Measurements from ENCODE around the gene DTD2. TPM values are rescaled to one million over a fixed set of nuclear protein-coding genes. Genes with fewer than 3 reads are reported as not detected.

Gene DTD2
- total and polyA plus RNA-seq, 9 of the 15 experiments (the other 6 are each of a cell fraction or from before 2014, with no cell fraction given): 3.8 to 24.1 (median 15.2) TPM

DNA sequence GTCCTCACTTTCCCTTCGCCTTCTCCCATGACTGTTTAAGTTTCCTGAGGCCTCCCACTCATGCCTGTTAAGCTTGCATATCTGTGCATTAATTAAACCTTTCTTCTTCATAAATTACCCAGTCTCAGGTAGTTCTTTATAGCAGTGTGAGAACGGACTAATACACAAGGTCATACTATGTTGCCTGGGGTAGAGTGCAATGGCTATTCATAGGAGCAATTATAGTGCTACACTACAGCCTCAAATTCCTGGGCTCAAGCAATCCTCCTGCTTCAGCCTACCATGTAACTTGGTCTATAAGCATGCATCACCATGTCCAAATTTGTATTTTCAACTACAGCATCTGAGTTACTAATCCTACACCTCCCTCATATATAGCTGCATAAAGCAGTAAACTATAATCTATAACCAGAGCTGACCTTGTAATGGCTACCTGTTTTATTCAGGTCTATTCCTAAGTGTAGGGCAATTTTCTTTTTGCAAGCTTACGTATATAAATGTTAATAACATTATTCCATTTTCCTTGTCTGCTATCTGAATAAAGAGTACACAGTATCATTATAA lies 55.9 kb downstream of the DTD2 start (continued):
- TF ChIP-seq, protein P1, sequence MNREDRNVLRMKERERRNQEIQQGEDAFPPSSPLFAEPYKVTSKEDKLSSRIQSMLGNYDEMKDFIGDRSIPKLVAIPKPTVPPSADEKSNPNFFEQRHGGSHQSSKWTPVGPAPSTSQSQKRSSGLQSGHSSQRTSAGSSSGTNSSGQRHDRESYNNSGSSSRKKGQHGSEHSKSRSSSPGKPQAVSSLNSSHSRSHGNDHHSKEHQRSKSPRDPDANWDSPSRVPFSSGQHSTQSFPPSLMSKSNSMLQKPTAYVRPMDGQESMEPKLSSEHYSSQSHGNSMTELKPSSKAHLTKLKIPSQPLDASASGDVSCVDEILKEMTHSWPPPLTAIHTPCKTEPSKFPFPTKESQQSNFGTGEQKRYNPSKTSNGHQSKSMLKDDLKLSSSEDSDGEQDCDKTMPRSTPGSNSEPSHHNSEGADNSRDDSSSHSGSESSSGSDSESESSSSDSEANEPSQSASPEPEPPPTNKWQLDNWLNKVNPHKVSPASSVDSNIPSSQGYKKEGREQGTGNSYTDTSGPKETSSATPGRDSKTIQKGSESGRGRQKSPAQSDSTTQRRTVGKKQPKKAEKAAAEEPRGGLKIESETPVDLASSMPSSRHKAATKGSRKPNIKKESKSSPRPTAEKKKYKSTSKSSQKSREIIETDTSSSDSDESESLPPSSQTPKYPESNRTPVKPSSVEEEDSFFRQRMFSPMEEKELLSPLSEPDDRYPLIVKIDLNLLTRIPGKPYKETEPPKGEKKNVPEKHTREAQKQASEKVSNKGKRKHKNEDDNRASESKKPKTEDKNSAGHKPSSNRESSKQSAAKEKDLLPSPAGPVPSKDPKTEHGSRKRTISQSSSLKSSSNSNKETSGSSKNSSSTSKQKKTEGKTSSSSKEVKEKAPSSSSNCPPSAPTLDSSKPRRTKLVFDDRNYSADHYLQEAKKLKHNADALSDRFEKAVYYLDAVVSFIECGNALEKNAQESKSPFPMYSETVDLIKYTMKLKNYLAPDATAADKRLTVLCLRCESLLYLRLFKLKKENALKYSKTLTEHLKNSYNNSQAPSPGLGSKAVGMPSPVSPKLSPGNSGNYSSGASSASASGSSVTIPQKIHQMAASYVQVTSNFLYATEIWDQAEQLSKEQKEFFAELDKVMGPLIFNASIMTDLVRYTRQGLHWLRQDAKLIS (CRISPR knock-in tag; IDR thresholded peaks at IDR 0.05): no peak
- TF ChIP-seq TSC22D4 (tag; IDR thresholded peaks at IDR 0.05) (no peak), RFX1 (IDR thresholded peaks at IDR 0.05) (no peak), MAFF (IDR thresholded peaks at IDR 0.05; ENCODE audit: low read length) (no peak), ZFP36 (IDR thresholded peaks at IDR 0.05; ENCODE audit: low read depth, low read length, partially characterized antibody) (no peak), POLR2H (tag; IDR thresholded peaks at IDR 0.05; ENCODE audit: low read depth) (no peak), NR2C2 (CRISPR knock-in tag; IDR thresholded peaks at IDR 0.05) (no peak), NR2C2 (tag; IDR thresholded peaks at IDR 0.05) (no peak), YBX1 (IDR thresholded peaks at IDR 0.05) (no peak)
- TF ChIP-seq, protein P2, sequence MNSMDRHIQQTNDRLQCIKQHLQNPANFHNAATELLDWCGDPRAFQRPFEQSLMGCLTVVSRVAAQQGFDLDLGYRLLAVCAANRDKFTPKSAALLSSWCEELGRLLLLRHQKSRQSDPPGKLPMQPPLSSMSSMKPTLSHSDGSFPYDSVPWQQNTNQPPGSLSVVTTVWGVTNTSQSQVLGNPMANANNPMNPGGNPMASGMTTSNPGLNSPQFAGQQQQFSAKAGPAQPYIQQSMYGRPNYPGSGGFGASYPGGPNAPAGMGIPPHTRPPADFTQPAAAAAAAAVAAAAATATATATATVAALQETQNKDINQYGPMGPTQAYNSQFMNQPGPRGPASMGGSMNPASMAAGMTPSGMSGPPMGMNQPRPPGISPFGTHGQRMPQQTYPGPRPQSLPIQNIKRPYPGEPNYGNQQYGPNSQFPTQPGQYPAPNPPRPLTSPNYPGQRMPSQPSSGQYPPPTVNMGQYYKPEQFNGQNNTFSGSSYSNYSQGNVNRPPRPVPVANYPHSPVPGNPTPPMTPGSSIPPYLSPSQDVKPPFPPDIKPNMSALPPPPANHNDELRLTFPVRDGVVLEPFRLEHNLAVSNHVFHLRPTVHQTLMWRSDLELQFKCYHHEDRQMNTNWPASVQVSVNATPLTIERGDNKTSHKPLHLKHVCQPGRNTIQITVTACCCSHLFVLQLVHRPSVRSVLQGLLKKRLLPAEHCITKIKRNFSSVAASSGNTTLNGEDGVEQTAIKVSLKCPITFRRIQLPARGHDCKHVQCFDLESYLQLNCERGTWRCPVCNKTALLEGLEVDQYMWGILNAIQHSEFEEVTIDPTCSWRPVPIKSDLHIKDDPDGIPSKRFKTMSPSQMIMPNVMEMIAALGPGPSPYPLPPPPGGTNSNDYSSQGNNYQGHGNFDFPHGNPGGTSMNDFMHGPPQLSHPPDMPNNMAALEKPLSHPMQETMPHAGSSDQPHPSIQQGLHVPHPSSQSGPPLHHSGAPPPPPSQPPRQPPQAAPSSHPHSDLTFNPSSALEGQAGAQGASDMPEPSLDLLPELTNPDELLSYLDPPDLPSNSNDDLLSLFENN (IDR thresholded peaks at IDR 0.05; ENCODE audit: low read depth in 2 of 2, low read length in 2 of 2): no peak
